GOT3 (cell line): ENCODE results near the gene PCBP3.
"Not testable (repeated sequence)": the region's sequence is repeated elsewhere in the genome, so short reads cannot be mapped to it uniquely, and the experiment has no call there.

ENCODE experiments used
- DNase-seq: peaks from one replicate; lab custom pipeline; 2025; ENCODE audit warnings: mixed read lengths; lab: John Stamatoyannopoulos, UW

PCBP3 gene

GRCh38 chr21:45643021-45643980 is at the start of gene PCBP3:
PCBP3 (plus strand) TSS chr21:45643725; CDS start chr21:45850086, 206,361 bp downstream.
- peak; percentile 99 for DNase-seq

- DNase-seq = no peak
Measured at GRCh38 chr21:45594721-45595489, 48.6 kb upstream of the PCBP3 start.

GRCh38 chr21:45595574-45596295 is 47.8 kb upstream of the PCBP3 start:
- no peak for DNase-seq

GRCh38 chr21:45596704-45597318 is 46.7 kb upstream of the PCBP3 start:
- DNase-seq = no peak

- DNase-seq = no peak
Measured at GRCh38 chr21:45598109-45598508, 45.4 kb upstream of the PCBP3 start.

GRCh38 chr21:45598666-45599065 is 44.9 kb upstream of the PCBP3 start:
- no peak for DNase-seq

GRCh38 chr21:45599146-45599581 is 44.4 kb upstream of the PCBP3 start:
- DNase-seq = no peak

- no peak for DNase-seq
Measured at GRCh38 chr21:45600248-45600647, 43.3 kb upstream of the PCBP3 start.

GRCh38 chr21:45601551-45601950 is 42.0 kb upstream of the PCBP3 start:
- DNase-seq = no peak

- no peak for DNase-seq
Measured at GRCh38 chr21:45602106-45602505, 41.4 kb upstream of the PCBP3 start.

GRCh38 chr21:45603481-45603880 is 40.0 kb upstream of the PCBP3 start:
- DNase-seq = no peak

GRCh38 chr21:45604681-45605080 is 38.8 kb upstream of the PCBP3 start:
- not testable (repeated sequence) for DNase-seq

GRCh38 chr21:45607021-45607908 is 36.3 kb upstream of the PCBP3 start:
- no peak for DNase-seq

GRCh38 chr21:45607909-45608295 is 35.6 kb upstream of the PCBP3 start:
- no peak for DNase-seq

- DNase-seq = not testable (repeated sequence)
Measured at GRCh38 chr21:45608747-45609470, 34.6 kb upstream of the PCBP3 start.

GRCh38 chr21:45609616-45610015 is 33.9 kb upstream of the PCBP3 start:
- DNase-seq = not testable (repeated sequence)

- DNase-seq = no peak
Measured at GRCh38 chr21:45611296-45611695, 32.2 kb upstream of the PCBP3 start.

GRCh38 chr21:45611939-45612664 is 31.4 kb upstream of the PCBP3 start:
- DNase-seq = no peak

- DNase-seq = not testable (repeated sequence)
Measured at GRCh38 chr21:45612665-45613019, 30.9 kb upstream of the PCBP3 start.
